GDM1 (cell line): Measurements from ENCODE around the gene TCF3.

Source experiments
- DNase-seq: peaks from one replicate; lab custom pipeline; 2025; lab: John Stamatoyannopoulos, UW

The TCF3 gene

DNA sequence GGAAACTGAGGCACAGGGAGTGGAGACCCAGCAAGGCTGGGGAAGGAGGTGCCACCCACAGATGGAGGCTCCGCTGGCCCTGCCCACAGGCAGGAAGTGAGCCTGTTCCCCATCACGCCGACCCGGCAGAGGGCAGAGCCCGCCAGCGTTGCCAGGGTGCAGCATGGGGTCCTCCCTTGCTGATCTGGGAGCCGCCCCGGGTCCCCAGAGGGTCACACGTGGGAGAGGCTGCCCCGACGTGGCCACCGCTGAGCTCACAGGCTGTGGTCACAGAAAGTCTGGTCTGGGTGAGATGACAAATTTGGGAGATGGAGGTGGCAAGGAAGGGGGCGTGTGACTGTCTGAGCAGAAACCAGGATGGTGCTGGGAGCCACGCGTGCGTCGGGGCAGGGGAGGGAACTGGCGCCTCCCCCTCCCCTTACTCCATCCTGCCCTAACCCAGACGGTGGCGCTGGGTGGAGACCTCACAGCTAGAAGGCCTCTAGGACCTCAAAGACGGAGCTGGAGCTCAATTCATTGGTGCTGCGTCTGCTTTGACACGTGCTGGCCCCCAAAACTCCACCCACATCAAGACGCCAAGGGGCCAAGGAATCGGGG is 92.0 kb downstream of the TCF3 start:
- no peak for DNase-seq
